Testis (tissue), 3 donors: ENCODE results near the gene DOC2A. TPM values are rescaled to one million over a fixed set of nuclear protein-coding genes. Genes with fewer than 3 reads are reported as not detected.

ENCODE experiments used
- DNase-seq: peaks from one replicate; pipeline ENCODE4 v3.0.0-alpha.2; 2019
- H3K27ac ChIP-seq, 2 donors: fragments of 200-600 bp; sonication (generic); one replicate each; pipeline ENCODE4 v1.5.1; 2019
- H3K27me3 ChIP-seq: fragments of 200-600 bp; sonication (generic); one replicate; pipeline ENCODE4 v1.5.1; 2019
- H3K36me3 ChIP-seq: fragments of 200-600 bp; sonication (generic); one replicate; pipeline ENCODE4 v1.5.1; 2017; ENCODE audit warnings: low read depth; ENCODE audit errors: missing control alignments
- H3K4me1 ChIP-seq: fragments of 200-600 bp; sonication (generic); one replicate; pipeline ENCODE4 v1.5.1; 2019
- H3K4me3 ChIP-seq, 2 donors: fragments of 200-600 bp; sonication (generic); one replicate each; pipeline ENCODE4 v1.5.1; 2017 to 2019
- H3K9me3 ChIP-seq: fragments of 200-600 bp; sonication (generic); one replicate; pipeline ENCODE4 v1.5.1; 2017
- CTCF ChIP-seq, 3 experiments: fragments of 450-650 bp in 2 of 3; fragments of 200-600 bp in 1 of 3; sonication (generic) in 1 of 3; IDR thresholded peaks; one replicate each; pipeline ENCODE4 v1.5.1; 2016 to 2019; ENCODE audit warnings: antibody characterized with exemption in 3 of 3, mild to moderate bottlenecking in 2 of 3, moderate library complexity in 1 of 3
- POLR2A ChIP-seq: fragments of 450-650 bp; IDR thresholded peaks from one replicate; pipeline ENCODE4 v1.6.1; 2017; ENCODE audit warnings: antibody characterized with exemption, mild to moderate bottlenecking, moderate library complexity
- WGBS, 2 donors: methylation state at CpG; one replicate each; pipeline ENCODE4 v1.1.5; 2018; 5-methylcytosine and 5-hydroxymethylcytosine counted together
- intact Hi-C: fragments of 100-400 bp; cut with DNase I; formaldehyde crosslinking; loops from one replicate; pipeline ENCODE4 v1.15.1; 2023; ENCODE audit warnings: low total_unique reads
- polyA plus RNA-seq: library from polyadenylated mRNA; stranded (reverse); fragments of 350-450 nt; fragmentation: Illumina TruSeq; extraction: RNeasy Lipid Tissue Mini Kit (QIAGEN cat#74804); gene quantifications from one replicate; pipeline ENCODE4 v1.2.3, GENCODE V29; 2014; ENCODE audit warnings: low read depth, low replicate concordance; ENCODE audit not compliant: insufficient read depth
- total RNA-seq, 2 donors: library from RNA; depleted of rRNA; stranded (reverse); fragments of >200 nt; gene quantifications; one replicate each; pipeline ENCODE4 v1.2.3, GENCODE V29; 2016

Gene DOC2A
- total and polyA plus RNA-seq, 3 donors from 2014 or later: 28.3 to 75.1 (median 45.3) TPM

GRCh38 chr16:30006095-30006473 lies 4.7 kb downstream of the DOC2A start:
- Histone ChIP-seq H3K27ac (no peak overlapping the region), H3K9me3 (no peaks in the 10 kb centered on the region), H3K4me3 (no peak overlapping the region), H3K36me3 (no peaks in the 10 kb centered on the region), H3K4me1 (peaks cover 7% of the 10 kb centered on the region), H3K27me3 (no peaks in the 10 kb centered on the region)
- intact Hi-C loops: no loop called here
- TF ChIP-seq POLR2A (no peak), CTCF (IDR thresholded peaks at IDR 0.05) (no peak)
- no peak for DNase-seq
- 92% methylated on average over 18 of the region's 18 CpGs; no CpG with 5 or more reads in 1 of the 2 donors for WGBS, 2 donors

GRCh38 chr16:30005341-30006094 lies 5.3 kb downstream of the DOC2A start:
- no peaks in the 10 kb centered on the region for H3K9me3 ChIP-seq
- TF ChIP-seq POLR2A (no peak), CTCF (IDR thresholded peaks at IDR 0.05) (peak; percentile 57 to 86 (median 69))
- 66 to 73% methylated on average over 16 to 32 of the region's 35 CpGs for WGBS, 2 donors
- DNase-seq: no peak
- no peaks in the 10 kb centered on the region for H3K27me3 ChIP-seq
- peaks cover 1% of the 10 kb centered on the region for H3K4me1 ChIP-seq
- no peaks in the 10 kb centered on the region for H3K36me3 ChIP-seq
- intact Hi-C loops: no loop called here
- no peak overlapping the region for H3K27ac ChIP-seq
- H3K4me3 ChIP-seq: no peak overlapping the region

- TF ChIP-seq CTCF (IDR thresholded peaks at IDR 0.05) (no peak), POLR2A (no peak)
- 70 to 72% methylated on average over 2 to 11 of the region's 11 CpGs for WGBS, 2 donors
- Histone ChIP-seq H3K4me1 (no peaks in the 10 kb centered on the region), H3K9me3 (no peaks in the 10 kb centered on the region), H3K27me3 (no peaks in the 10 kb centered on the region), H3K36me3 (no peaks in the 10 kb centered on the region), H3K27ac (no peak overlapping the region), H3K4me3 (no peak overlapping the region)
- DNase-seq: no peak
- intact Hi-C loops: no loop called here
These were observed 6.0 kb downstream of the DOC2A start for GRCh38 chr16:30004811-30005242.

GRCh38 chr16:30004424-30004776 lies 6.4 kb downstream of the DOC2A start:
- TF ChIP-seq CTCF (IDR thresholded peaks at IDR 0.05) (no peak), POLR2A (no peak)
- intact Hi-C loops: no loop called here
- Histone ChIP-seq H3K36me3 (no peaks in the 10 kb centered on the region), H3K27me3 (no peaks in the 10 kb centered on the region), H3K4me1 (no peaks in the 10 kb centered on the region), H3K9me3 (no peaks in the 10 kb centered on the region), H3K27ac (no peak overlapping the region), H3K4me3 (no peak overlapping the region)
- 83 to 86% methylated on average over 7 to 19 of the region's 19 CpGs for WGBS, 2 donors
- DNase-seq: no peak
